A673 (cell line): ENCODE results near the gene SLC1A5.

Experiments
- CTCF ChIP-seq: fragments of 300-800, 200-600 bp; sonication (generic); conservative IDR thresholded peaks from 2 replicates; pipeline ENCODE4 v1.5.1; 2017; ENCODE audit warnings: low read depth, mild to moderate bottlenecking, antibody characterized with exemption, low read length, moderate library complexity, mixed read lengths
- EZH2 ChIP-seq: fragments of 200-600 bp; sonication (generic); IDR thresholded peaks from 2 replicates; pipeline ENCODE4 v1.6.1; 2017; ENCODE audit warnings: borderline replicate concordance, low read depth, mild to moderate bottlenecking, mixed read lengths, antibody characterized with exemption, low read length; ENCODE audit not compliant: poor library complexity, severe bottlenecking

- TF ChIP-seq EZH2 (no peak), CTCF (no peak)
Measured at GRCh38 chr19:46785980-46786235, 2.5 kb downstream of the SLC1A5 start.
